Neural progenitor cell (in vitro differentiated cells): ENCODE results near the gene NAPA. TPM values are rescaled to one million over a fixed set of nuclear protein-coding genes. Genes with fewer than 3 reads are reported as not detected.
"Not testable (repeated sequence)": the region's sequence is repeated elsewhere in the genome, so short reads cannot be mapped to it uniquely, and the experiment has no call there.

Experiments
- DNase-seq: peaks from one replicate; pipeline ENCODE4 v3.0.0-alpha.2; 2016; ENCODE audit warnings: low spot score
- H2AFZ ChIP-seq: fragments of 200-600 bp; sonication (generic); replicated peaks from 2 replicates; pipeline ENCODE4 v1.6.1; 2016; ENCODE audit warnings: antibody characterized with exemption
- H3F3A ChIP-seq: fragments of 200-600 bp; sonication (generic); 2 replicates; pipeline ENCODE4 v1.6.1; 2016; ENCODE audit warnings: antibody characterized with exemption, low read depth
- H3K27ac ChIP-seq: fragments of 200-600 bp; sonication (generic); 2 replicates; pipeline ENCODE4 v1.5.1; 2016; ENCODE audit warnings: mild to moderate bottlenecking
- H3K27me3 ChIP-seq: fragments of 200-600 bp; sonication (generic); 2 replicates; pipeline ENCODE4 v1.6.1; 2016; ENCODE audit warnings: mild to moderate bottlenecking, moderate library complexity
- H3K36me3 ChIP-seq: fragments of 200-600 bp; sonication (generic); 2 replicates; pipeline ENCODE4 v1.5.1; 2016
- H3K4me1 ChIP-seq: fragments of 200-600 bp; sonication (generic); 2 replicates; pipeline ENCODE4 v1.6.1; 2016; ENCODE audit warnings: mixed run types
- H3K4me2 ChIP-seq: fragments of 200-600 bp; sonication (generic); 2 replicates; pipeline ENCODE4 v1.6.1; 2016
- H3K4me3 ChIP-seq: fragments of 200-600 bp; sonication (generic); 2 replicates; pipeline ENCODE4 v1.5.1; 2016
- H3K79me2 ChIP-seq: fragments of 200-600 bp; sonication (generic); 2 replicates; pipeline ENCODE4 v1.6.1; 2016; ENCODE audit warnings: low read depth
- H3K9ac ChIP-seq: fragments of 200-600 bp; sonication (generic); 2 replicates; pipeline ENCODE4 v1.6.1; 2016
- H3K9me3 ChIP-seq: fragments of 200-600 bp; sonication (generic); 2 replicates; pipeline ENCODE4 v1.5.1; 2016; ENCODE audit warnings: low read depth
- H4K20me1 ChIP-seq: fragments of 200-600 bp; sonication (generic); 2 replicates; pipeline ENCODE4 v1.6.1; 2016; ENCODE audit warnings: low read depth
- H3K27ac Mint-ChIP-seq: 3 replicates; pipeline ENCODE4 v1.8.0; 2021; ENCODE audit warnings: mixed read lengths
- H3K27me3 Mint-ChIP-seq: 2 replicates; pipeline ENCODE4 v1.8.0; 2022; ENCODE audit warnings: low read depth, mild to moderate bottlenecking, inconsistent platforms, moderate library complexity, mixed read lengths; ENCODE audit not compliant: insufficient read depth
- H3K36me3 Mint-ChIP-seq: 3 replicates; pipeline ENCODE4 v1.8.0; 2021; ENCODE audit warnings: mixed read lengths
- H3K4me1 Mint-ChIP-seq: 3 replicates; pipeline ENCODE4 v1.8.0; 2021; ENCODE audit warnings: mixed read lengths
- H3K4me3 Mint-ChIP-seq: 3 replicates; pipeline ENCODE4 v1.8.0; 2021; ENCODE audit warnings: mild to moderate bottlenecking, moderate library complexity, mixed read lengths
- H3K9me3 Mint-ChIP-seq: 3 replicates; pipeline ENCODE4 v1.8.0; 2020; ENCODE audit warnings: mixed read lengths
- CTCF ChIP-seq: fragments of 200-600 bp; sonication (generic); IDR thresholded peaks from 2 replicates; pipeline ENCODE4 v1.5.1; 2017; ENCODE audit warnings: antibody characterized with exemption, mild to moderate bottlenecking
- EZH2 ChIP-seq: fragments of 200-600 bp; sonication (generic); IDR thresholded peaks from 2 replicates; pipeline ENCODE4 v1.6.1; 2017; ENCODE audit warnings: antibody characterized with exemption, mild to moderate bottlenecking, moderate library complexity
- EZH2phosphoT487 ChIP-seq: fragments of 200-600 bp; sonication (generic); IDR thresholded peaks from 2 replicates; pipeline ENCODE4 v1.6.1; 2017; ENCODE audit warnings: antibody characterized with exemption
- total RNA-seq: library from RNA; depleted of rRNA; stranded (reverse); fragments of >200 nt; gene quantifications from 2 replicates; pipeline ENCODE4 v1.2.3, GENCODE V29; 2015; ENCODE audit warnings: low replicate concordance

The NAPA gene
- total RNA-seq, 1 donor from 2014 or later = 30.2 TPM

- peaks cover 3% of the 10 kb centered on the region for H3K27me3 Mint-ChIP-seq
- Histone ChIP-seq H3K27me3 (no peaks in the 10 kb centered on the region), H3K4me1 (no peaks in the 10 kb centered on the region), H3F3A (peaks cover 14% of the 10 kb centered on the region), H3K4me3 (no peak overlapping the region), H3K27ac (no peak overlapping the region), H3K36me3 (no peaks in the 10 kb centered on the region), H2AFZ (no peak overlapping the region), H3K9ac (no peak overlapping the region), H4K20me1 (no peaks in the 10 kb centered on the region), H3K4me2 (no peak overlapping the region), H3K79me2 (no peaks in the 10 kb centered on the region), H3K9me3 (no peaks in the 10 kb centered on the region)
- H3K36me3 Mint-ChIP-seq = peaks cover 3% of the 10 kb centered on the region
- DNase-seq = no peak
- no peaks in the 10 kb centered on the region for H3K9me3 Mint-ChIP-seq
- TF ChIP-seq EZH2 = no peak
- no peak for TF ChIP-seq CTCF
- no peak for TF ChIP-seq EZH2phosphoT487
- no peak overlapping the region for H3K27ac Mint-ChIP-seq
- H3K4me3 Mint-ChIP-seq = no peak overlapping the region
- H3K4me1 Mint-ChIP-seq = peaks cover 5% of the 10 kb centered on the region
Observed at GRCh38 chr19:47489072-47489914, 25.6 kb downstream of the NAPA start.

GRCh38 chr19:47487551-47488515, 27.0 kb downstream of the NAPA start:
- Histone ChIP-seq H3K79me2 (no peaks in the 10 kb centered on the region), H3K4me2 (no peak overlapping the region), H3K4me1 (no peaks in the 10 kb centered on the region), H3K4me3 (no peak overlapping the region), H3K27me3 (no peaks in the 10 kb centered on the region), H3F3A (peaks cover 14% of the 10 kb centered on the region), H4K20me1 (no peaks in the 10 kb centered on the region), H3K27ac (no peak overlapping the region), H3K9ac (no peak overlapping the region), H3K36me3 (no peaks in the 10 kb centered on the region), H3K9me3 (no peaks in the 10 kb centered on the region), H2AFZ (no peak overlapping the region)
- no peak for TF ChIP-seq CTCF
- no peak for TF ChIP-seq EZH2phosphoT487
- TF ChIP-seq EZH2 = no peak
- DNase-seq = no peak
- H3K4me1 Mint-ChIP-seq = peaks cover 9% of the 10 kb centered on the region
- H3K4me3 Mint-ChIP-seq = peak overlapping the region; percentile 46
- H3K9me3 Mint-ChIP-seq = no peaks in the 10 kb centered on the region
- peaks cover 3% of the 10 kb centered on the region for H3K36me3 Mint-ChIP-seq
- peak overlapping the region; percentile 50 for H3K27ac Mint-ChIP-seq
- H3K27me3 Mint-ChIP-seq = peaks cover 10% of the 10 kb centered on the region

GRCh38 chr19:47486900-47487299, 28.0 kb downstream of the NAPA start:
- H3K27me3 ChIP-seq = no peaks in the 10 kb centered on the region
- no peak overlapping the region for H2AFZ ChIP-seq
- no peak overlapping the region for H3K27ac ChIP-seq
- no peak overlapping the region for H3K4me3 Mint-ChIP-seq
- peaks cover 9% of the 10 kb centered on the region for H3K4me1 Mint-ChIP-seq
- no peaks in the 10 kb centered on the region for H3K9me3 ChIP-seq
- H3K4me1 ChIP-seq = no peaks in the 10 kb centered on the region
- no peaks in the 10 kb centered on the region for H3K79me2 ChIP-seq
- peaks cover 3% of the 10 kb centered on the region for H3K36me3 Mint-ChIP-seq
- no peak overlapping the region for H3K9ac ChIP-seq
- H3K9me3 Mint-ChIP-seq = no peaks in the 10 kb centered on the region
- DNase-seq = no peak
- no peaks in the 10 kb centered on the region for H3K36me3 ChIP-seq
- H3F3A ChIP-seq = peaks cover 14% of the 10 kb centered on the region
- TF ChIP-seq EZH2phosphoT487 (no peak), EZH2 (no peak), CTCF (no peak)
- peaks cover 10% of the 10 kb centered on the region for H3K27me3 Mint-ChIP-seq
- no peaks in the 10 kb centered on the region for H4K20me1 ChIP-seq
- no peak overlapping the region for H3K4me2 ChIP-seq
- no peak overlapping the region for H3K4me3 ChIP-seq
- peak overlapping the region; percentile 50 for H3K27ac Mint-ChIP-seq

GRCh38 chr19:47486220-47486619, 28.6 kb downstream of the NAPA start:
- not testable (repeated sequence) for H3K27ac ChIP-seq, H3K4me3 Mint-ChIP-seq, H3K4me2 ChIP-seq, H3K27me3 Mint-ChIP-seq, H3K27ac Mint-ChIP-seq, H3K27me3 ChIP-seq, H3K4me1 ChIP-seq, H3K9me3 ChIP-seq, H3K36me3 ChIP-seq, H3K79me2 ChIP-seq, H3K36me3 Mint-ChIP-seq, H3K9me3 Mint-ChIP-seq, DNase-seq, H4K20me1 ChIP-seq, H3K4me1 Mint-ChIP-seq, H3K9ac ChIP-seq, H3K4me3 ChIP-seq, H2AFZ ChIP-seq
- peaks cover 14% of the 10 kb centered on the region for H3F3A ChIP-seq
